HG03558 (cell line): Measurements from ENCODE around the gene C11orf16.
"Not testable (repeated sequence)": the region's sequence is repeated elsewhere in the genome, so short reads cannot be mapped to it uniquely, and the experiment has no call there.

Experiments used
- ATAC-seq: cut with Tn5 transposase; IDR thresholded peaks from one replicate; pipeline ENCODE4 v1.9.1; 2021; ENCODE audit warnings: moderate number of reproducible peaks; ENCODE audit not compliant: unreplicated experiment; ENCODE audit errors: extremely low read depth

The C11orf16 gene

DNA sequence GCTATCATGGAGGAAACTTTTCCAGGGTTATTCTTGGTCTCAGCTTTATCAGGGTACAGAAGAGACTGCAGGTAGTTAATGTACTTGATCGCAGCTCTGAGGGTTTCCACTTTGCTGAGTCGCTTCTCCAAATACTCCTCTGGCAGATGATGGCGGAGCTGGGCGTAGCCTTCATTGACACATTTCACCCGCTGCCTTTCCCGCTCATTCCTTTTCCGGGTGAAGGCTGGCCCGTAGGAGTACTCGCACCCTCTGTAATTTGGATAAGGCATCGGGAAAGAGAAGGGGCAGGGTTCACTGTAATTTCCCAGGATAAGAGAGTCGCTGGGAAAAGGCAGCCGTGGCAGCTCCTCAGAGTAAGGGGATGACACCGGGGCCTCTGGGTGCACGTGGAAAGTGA, 4.9 kb upstream of the C11orf16 start:
- no peak for ATAC-seq

- no peak for ATAC-seq
Measured at GRCh38 chr11:8937159-8937558, 4.4 kb upstream of the C11orf16 start.

- ATAC-seq = not testable (repeated sequence)
Measured at GRCh38 chr11:8935789-8936188, 3.0 kb upstream of the C11orf16 start.

- ATAC-seq = no peak
Measured at GRCh38 chr11:8934742-8935488, 2.2 kb upstream of the C11orf16 start.

DNA sequence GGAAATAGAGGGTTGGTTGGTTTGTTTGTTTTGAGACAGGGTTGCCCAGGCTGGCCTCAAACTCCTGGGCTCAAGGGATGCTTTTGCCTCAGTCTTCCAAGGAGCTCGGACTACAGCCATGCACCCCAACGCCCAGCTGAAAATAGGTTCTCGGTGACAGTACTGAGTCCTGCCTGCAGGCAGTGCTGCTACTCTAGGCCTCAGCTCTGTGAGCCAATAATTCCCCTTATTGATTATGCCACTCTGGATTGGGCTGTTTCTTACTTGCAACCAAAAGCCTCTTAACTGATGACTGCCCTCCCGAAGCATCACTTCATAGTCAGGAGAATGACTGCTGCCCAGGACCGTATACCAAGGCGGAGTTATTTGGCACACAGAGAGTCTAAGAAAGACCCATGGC, 1.2 kb upstream of the C11orf16 start:
- no peak for ATAC-seq

DNA sequence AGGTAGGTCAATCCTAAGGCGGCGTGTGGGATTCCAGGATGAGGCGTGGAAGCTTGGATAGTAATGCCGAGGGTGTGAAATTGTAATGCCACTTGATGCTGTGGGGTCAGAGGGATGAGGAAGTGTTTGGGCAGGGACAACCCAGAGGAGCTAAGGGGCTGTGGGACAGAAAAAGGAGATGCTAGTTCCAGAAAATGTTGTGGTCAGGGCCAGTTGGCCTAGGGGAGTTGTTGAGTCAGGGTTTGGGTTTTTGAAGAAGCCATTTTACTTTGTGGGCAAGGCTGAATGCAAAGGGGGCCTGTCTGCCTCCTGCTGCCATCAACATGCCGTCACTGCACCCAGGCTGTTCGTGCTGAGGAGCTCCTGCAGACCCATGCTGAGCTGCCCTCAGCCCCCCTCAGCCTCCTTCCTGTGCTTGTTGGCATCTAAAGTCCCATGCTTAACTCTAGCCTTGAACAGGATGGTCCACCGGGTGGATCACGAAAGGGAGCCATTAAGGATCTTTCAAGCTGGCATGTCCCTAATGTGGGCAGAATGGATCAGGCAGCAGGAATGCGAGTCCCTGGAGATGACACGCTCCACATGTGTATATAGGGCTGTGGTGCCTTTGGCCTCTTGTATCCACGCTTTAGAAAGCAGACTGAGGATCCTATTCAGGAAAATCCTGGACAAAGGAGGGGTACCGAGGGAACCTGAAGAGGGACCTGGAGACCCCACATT, 2.1 kb downstream of the C11orf16 start:
- no peak for ATAC-seq

DNA sequence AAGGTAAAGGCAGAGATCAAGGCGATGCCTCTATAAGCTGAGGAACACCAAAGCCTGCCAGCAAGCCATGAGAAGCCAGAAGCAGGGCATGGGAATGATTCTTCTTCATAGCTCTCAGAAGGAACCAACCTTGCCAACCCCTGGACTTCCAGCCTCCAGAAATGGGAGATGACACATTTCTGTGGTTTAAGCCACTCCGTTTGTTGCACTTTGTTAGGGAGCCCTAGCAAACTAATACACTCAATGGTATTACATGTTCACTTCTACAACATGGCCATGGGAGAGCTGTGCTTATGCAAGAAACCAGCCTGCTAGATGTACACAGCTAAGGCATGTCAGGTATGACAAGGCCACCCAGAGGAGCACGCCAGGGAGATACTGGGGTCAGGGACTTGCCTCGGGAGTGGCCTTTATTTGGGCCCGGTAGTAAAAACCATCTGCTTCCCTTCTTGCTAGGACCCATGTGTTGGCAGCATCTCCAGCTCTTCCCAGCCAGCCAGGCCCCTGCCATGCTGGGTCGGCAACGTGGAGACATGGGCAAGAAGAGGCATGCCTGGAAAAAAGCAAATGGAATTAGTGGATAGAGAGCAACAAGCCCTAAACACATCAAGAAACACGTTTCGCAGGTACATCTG, 3.6 kb downstream of the C11orf16 start:
- no peak for ATAC-seq

GRCh38 chr11:8928205-8928604, 4.5 kb downstream of the C11orf16 start:
- no peak for ATAC-seq

DNA sequence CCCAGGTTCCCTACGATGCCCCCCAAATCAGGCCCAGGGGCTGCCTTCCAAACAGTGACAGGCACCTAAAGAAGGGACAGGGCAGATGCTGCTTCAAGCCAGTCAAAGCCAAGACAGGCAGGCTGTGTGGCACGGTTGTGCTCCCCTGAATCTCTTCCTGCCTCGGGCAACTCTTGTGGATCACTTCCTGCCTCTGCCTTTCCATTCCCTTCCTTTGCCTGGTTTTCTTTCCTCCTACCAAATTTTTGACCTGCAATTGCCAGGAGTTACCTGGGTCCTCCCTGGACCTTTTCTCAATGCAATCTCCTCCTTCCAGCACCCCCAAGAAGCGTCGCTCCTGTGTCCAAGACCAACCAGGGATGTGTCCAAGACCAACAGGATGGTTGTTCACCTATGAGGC, 5.5 kb downstream of the C11orf16 start:
- no peak for ATAC-seq

DNA sequence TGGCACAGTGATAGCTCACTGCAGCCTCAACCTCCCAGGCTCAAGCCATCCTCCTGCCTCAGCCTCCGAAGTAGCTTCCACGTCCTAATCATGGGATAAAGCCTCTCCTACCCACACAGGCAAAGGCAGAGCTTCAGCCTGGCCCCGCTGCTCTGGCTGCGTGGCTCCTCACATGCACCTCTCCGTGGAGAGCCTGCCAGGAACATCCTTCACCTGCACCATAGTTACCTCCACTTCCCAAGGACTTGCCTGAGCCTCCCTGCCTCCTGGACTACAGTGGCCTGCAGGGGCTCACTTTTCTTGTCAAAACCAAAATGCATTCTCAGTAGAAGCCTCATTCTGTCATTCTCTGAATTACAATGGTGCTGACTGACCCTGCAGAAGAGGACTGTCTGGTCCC, 6.5 kb downstream of the C11orf16 start:
- no peak for ATAC-seq

- ATAC-seq = no peak
Measured at GRCh38 chr11:8925711-8926110, 7.0 kb downstream of the C11orf16 start.

GRCh38 chr11:8922691-8923090, 10.1 kb downstream of the C11orf16 start:
- no peak for ATAC-seq

GRCh38 chr11:8917157-8917825, 15.5 kb downstream of the C11orf16 start:
- ATAC-seq = no peak

- ATAC-seq = no peak
Measured at GRCh38 chr11:8914661-8915018, 18.1 kb downstream of the C11orf16 start.

DNA sequence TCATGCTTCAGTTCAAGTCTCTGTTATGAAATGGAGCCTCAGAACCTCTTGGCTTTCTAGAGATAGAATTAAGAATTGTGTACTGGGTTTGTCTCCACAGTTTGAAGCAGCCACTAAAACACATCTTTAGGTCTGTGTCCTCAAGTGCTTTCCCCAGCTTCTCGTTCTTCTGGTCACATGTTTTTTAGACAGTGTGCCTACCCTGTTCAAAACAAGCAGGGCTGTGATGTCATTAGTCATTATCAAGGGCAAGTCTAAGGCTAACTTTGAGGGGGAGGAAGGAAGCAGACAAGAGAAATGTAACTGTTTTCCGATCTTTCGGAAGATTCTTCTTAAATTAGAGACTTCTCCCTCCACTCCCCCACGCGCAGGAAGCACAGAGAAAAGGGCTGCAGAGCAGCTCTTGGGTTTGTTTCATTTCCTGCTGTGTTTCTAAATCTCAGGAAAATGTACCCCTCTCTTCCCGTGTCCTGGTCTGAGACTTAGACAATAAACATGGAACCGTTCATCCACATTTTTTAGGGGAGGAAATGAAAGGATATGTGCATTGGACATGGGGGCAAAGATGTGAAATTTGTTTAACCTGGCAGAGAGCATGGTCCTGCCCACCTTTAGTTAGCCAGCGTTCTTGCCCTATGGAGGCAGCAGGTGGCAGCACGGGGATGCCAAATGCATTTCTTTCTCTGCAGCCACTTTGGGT, 18.6 kb downstream of the C11orf16 start:
- ATAC-seq = no peak

DNA sequence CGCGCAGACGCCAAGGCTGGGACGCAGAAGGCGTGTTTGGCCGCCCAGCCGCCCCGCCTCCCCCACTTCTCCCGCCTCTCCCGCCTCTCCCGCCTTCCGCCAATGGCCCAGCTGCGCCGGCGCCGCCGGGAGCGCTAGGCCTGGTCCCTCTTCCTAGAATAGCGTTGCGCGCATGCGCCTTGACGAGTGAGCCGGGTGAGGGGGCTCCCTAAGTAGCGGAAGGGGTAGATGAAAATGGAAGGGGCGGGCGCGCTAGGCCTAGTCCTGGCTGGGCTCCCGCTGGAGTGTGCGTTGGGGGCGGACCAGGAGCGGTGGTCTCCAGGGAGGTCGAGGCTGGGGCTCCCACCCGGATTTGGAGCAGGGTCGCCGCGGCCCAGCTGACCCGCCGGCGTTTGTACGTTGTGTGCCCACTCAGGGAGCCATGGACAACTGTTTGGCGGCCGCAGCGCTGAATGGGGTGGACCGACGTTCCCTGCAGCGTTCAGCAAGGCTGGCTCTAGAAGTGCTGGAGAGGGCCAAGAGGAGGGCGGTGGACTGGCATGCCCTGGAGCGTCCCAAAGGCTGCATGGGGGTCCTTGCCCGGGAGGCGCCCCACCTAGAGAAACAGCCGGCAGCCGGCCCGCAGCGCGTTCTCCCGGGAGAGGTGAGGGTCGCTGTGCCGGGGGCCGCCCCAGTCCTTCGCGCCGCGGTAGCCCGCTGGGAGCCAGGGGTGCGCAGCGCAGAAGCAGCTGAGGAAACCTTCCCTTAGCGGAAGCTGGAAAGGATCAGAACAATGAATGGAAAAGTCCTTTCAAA, 21.5 kb downstream of the C11orf16 start, which contains the start of gene AKIP1:
TSS of gene AKIP1 (plus strand) at position 161 of the 795 bp plus-strand sequence. CDS start at position 422, 261 bp downstream.
- ATAC-seq = peak; percentile 41

DNA sequence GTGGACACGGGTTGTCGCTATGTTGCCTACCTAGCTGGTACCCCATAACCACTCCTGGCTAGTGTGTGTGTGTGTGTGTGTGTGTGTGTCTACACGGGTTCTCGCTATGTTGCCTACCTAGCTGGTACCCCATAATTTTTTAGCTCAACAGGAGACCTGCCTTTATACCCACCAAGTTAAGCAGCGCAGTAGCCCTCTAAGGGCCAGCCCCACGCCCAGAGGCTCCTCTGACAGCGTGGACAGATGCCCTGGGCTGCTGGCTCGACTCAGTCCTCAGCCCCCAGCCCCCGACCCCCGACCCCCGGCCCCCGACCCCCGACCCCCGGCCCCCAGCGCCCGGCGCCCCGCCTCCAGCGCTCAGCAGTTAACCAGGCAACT, 22.1 kb downstream of the C11orf16 start:
- ATAC-seq = no peak

DNA sequence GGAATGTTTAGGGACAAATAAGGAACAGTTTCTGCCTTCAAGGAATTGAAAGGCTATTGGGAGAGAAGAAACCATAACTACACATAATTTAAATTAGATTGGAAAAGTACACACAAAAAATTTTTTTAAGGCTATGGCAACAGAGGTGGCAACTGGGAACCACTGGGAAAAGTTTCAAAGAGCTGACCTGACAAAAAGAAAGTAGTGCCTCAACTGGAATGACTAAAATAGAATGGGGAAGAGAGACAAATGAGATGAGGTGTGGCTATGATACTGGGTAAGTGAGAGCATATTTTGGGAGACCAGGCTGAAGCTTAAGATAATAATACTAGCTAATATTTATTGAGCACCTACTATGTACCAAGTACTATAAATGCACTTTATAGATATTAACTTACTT, 24.6 kb downstream of the C11orf16 start:
- ATAC-seq = no peak

GRCh38 chr11:8907116-8907515, 25.6 kb downstream of the C11orf16 start:
- no peak for ATAC-seq
